Lower lobe of right lung (tissue), 2 donors: ENCODE data around the gene GTF3C4. TPM values are rescaled to one million over a fixed set of nuclear protein-coding genes. Genes with fewer than 3 reads are reported as not detected.

ENCODE experiments used
- ATAC-seq, 2 donors: fragments of 200-7000 bp; cut with Tn5 transposase; one replicate each; pipeline ENCODE4 v1.9.1; 2020 to 2022; ENCODE audit warnings: mild to moderate bottlenecking in 2 of 2, moderate library complexity in 2 of 2
- DNase-seq: peaks from one replicate; pipeline ENCODE4 v3.0.0-alpha.2; 2020
- H3K27ac ChIP-seq: fragments of 200-600 bp; one replicate; pipeline ENCODE4 v1.8.0; 2022
- H3K27me3 ChIP-seq: fragments of 200-600 bp; one replicate; pipeline ENCODE4 v1.8.0; 2022; ENCODE audit warnings: low read depth
- H3K36me3 ChIP-seq: fragments of 200-600 bp; one replicate; pipeline ENCODE4 v1.8.0; 2022; ENCODE audit warnings: mild to moderate bottlenecking
- H3K4me1 ChIP-seq: fragments of 200-600 bp; one replicate; pipeline ENCODE4 v1.8.0; 2022
- H3K4me3 ChIP-seq: fragments of 200-600 bp; one replicate; pipeline ENCODE4 v1.8.0; 2022; ENCODE audit warnings: mild to moderate bottlenecking
- H3K9me3 ChIP-seq: fragments of 200-600 bp; one replicate; pipeline ENCODE4 v1.8.0; 2022
- CTCF ChIP-seq: fragments of 200-600 bp; IDR thresholded peaks from one replicate; pipeline ENCODE4 v1.8.0; 2022; ENCODE audit warnings: antibody characterized with exemption, mild to moderate bottlenecking
- intact Hi-C: fragments of 100-400 bp; cut with DNase I; formaldehyde crosslinking; loops from one replicate; pipeline ENCODE4 v1.11.0; 2022
- total RNA-seq: library from RNA; stranded (reverse); fragmentation: NEBNext Ultra II Directional; extraction: Animal tissue kit (Norgen Biotek cat#: 25700); gene quantifications from one replicate; pipeline ENCODE4 v1.2.1, GENCODE V29; 2021
- donor health status: DM: no; HTN: yes; CAD: no; lungs with severe emphysema.

Gene GTF3C4
- total RNA-seq, 1 donor from 2014 or later, result 14.0 TPM

GRCh38 chr9:132731230-132731629 is 61.0 kb downstream of the GTF3C4 start:
- intact Hi-C loops, result no loop called here
- DNase-seq, result no peak
- peak; percentile 44 to 68 for ATAC-seq
- peaks cover 3% of the 10 kb centered on the region for H3K27me3 ChIP-seq
- no peak for TF ChIP-seq CTCF
- no peak overlapping the region for H3K27ac ChIP-seq
- H3K4me3 ChIP-seq, result no peak overlapping the region
- H3K36me3 ChIP-seq, result no peaks in the 10 kb centered on the region
- no peaks in the 10 kb centered on the region for H3K4me1 ChIP-seq
- H3K9me3 ChIP-seq, result no peaks in the 10 kb centered on the region

- H3K36me3 ChIP-seq, result no peaks in the 10 kb centered on the region
- no peak overlapping the region for H3K27ac ChIP-seq
- H3K4me1 ChIP-seq, result no peaks in the 10 kb centered on the region
- H3K9me3 ChIP-seq, result no peaks in the 10 kb centered on the region
- DNase-seq (no peak), ATAC-seq (peak; percentile 42 to 48)
- intact Hi-C loops, result no loop called here
- peaks cover 3% of the 10 kb centered on the region for H3K27me3 ChIP-seq
- no peak overlapping the region for H3K4me3 ChIP-seq
- TF ChIP-seq CTCF, result no peak
Observed at GRCh38 chr9:132732326-132733259, 62.3 kb downstream of the GTF3C4 start.

- Histone ChIP-seq H3K36me3 (no peaks in the 10 kb centered on the region), H3K4me3 (no peak overlapping the region), H3K9me3 (no peaks in the 10 kb centered on the region), H3K4me1 (no peaks in the 10 kb centered on the region), H3K27me3 (peaks cover 3% of the 10 kb centered on the region), H3K27ac (no peak overlapping the region)
- ATAC-seq (no peak), DNase-seq (no peak)
- intact Hi-C loops, result no loop called here
- TF ChIP-seq CTCF, result no peak
Observed at GRCh38 chr9:132733260-132733815, 63.1 kb downstream of the GTF3C4 start.

GRCh38 chr9:132739710-132740310 is 69.5 kb downstream of the GTF3C4 start:
- Histone ChIP-seq H3K27ac (no peak overlapping the region), H3K4me3 (no peak overlapping the region), H3K36me3 (no peaks in the 10 kb centered on the region), H3K4me1 (no peaks in the 10 kb centered on the region), H3K9me3 (no peaks in the 10 kb centered on the region), H3K27me3 (peaks cover 26% of the 10 kb centered on the region)
- intact Hi-C loops, result no loop called here
- TF ChIP-seq CTCF, result no peak
- DNase-seq (no peak), ATAC-seq (no peak)

GRCh38 chr9:132740526-132741309 is 70.5 kb downstream of the GTF3C4 start:
- Histone ChIP-seq H3K9me3 (no peaks in the 10 kb centered on the region), H3K4me3 (no peak overlapping the region), H3K27me3 (peaks cover 30% of the 10 kb centered on the region), H3K4me1 (no peaks in the 10 kb centered on the region), H3K27ac (no peak overlapping the region), H3K36me3 (no peaks in the 10 kb centered on the region)
- TF ChIP-seq CTCF, result no peak
- ATAC-seq (no peak), DNase-seq (no peak)
- intact Hi-C loops, result no loop called here
